ENCODE measurements around the gene NTRK2.

- no peak for TF ChIP-seq CTCF (IDR thresholded peaks at IDR 0.05)
- no peak for TF ChIP-seq POLR2A (IDR thresholded peaks at IDR 0.05)
These were observed 146.0 kb downstream of the NTRK2 start for GRCh38 chr9:84815554-84815953.
